VCaP (cell line): ENCODE results near the gene FOXC2.
"Not testable (repeated sequence)": the region's sequence is repeated elsewhere in the genome, so short reads cannot be mapped to it uniquely, and the experiment has no call there.

Experiments
- H3K27ac ChIP-seq: fragments of 450-650 bp; 2 replicates; pipeline ENCODE4 v1.5.1; 2017
- CTCF ChIP-seq: fragments of 450-650 bp; conservative IDR thresholded peaks from 2 replicates; pipeline ENCODE4 v1.5.1; 2017; ENCODE audit warnings: mild to moderate bottlenecking, moderate library complexity

The FOXC2 gene

GRCh38 chr16:86580791-86581170 is 14.2 kb downstream of the FOXC2 start:
- no peak for TF ChIP-seq CTCF
- no peak overlapping the region for H3K27ac ChIP-seq

GRCh38 chr16:86581458-86581857 is 14.8 kb downstream of the FOXC2 start:
- no peak for TF ChIP-seq CTCF
- H3K27ac ChIP-seq, result no peak overlapping the region

- no peak for TF ChIP-seq CTCF
- H3K27ac ChIP-seq, result no peak overlapping the region
These were observed 17.5 kb downstream of the FOXC2 start for GRCh38 chr16:86584071-86584685.

GRCh38 chr16:86584726-86585721 is 18.4 kb downstream of the FOXC2 start:
- no peak for TF ChIP-seq CTCF
- H3K27ac ChIP-seq, result no peak overlapping the region

- no peak overlapping the region for H3K27ac ChIP-seq
These were observed 19.4 kb downstream of the FOXC2 start for GRCh38 chr16:86585821-86586611.

GRCh38 chr16:86587487-86587886 is 20.9 kb downstream of the FOXC2 start:
- TF ChIP-seq CTCF, result no peak
- no peak overlapping the region for H3K27ac ChIP-seq

More at GRCh38 chr16:86585821-86586611, 19.4 kb downstream of the FOXC2 start:
- no peak for TF ChIP-seq CTCF

GRCh38 chr16:86587955-86588354 is 21.3 kb downstream of the FOXC2 start:
- H3K27ac ChIP-seq, result not testable (repeated sequence)
